Neural cell (in vitro differentiated cells): ENCODE measurements around the gene DIS3L2. TPM values are rescaled to one million over a fixed set of nuclear protein-coding genes. Genes with fewer than 3 reads are reported as not detected.
"Not testable (repeated sequence)": the region's sequence is repeated elsewhere in the genome, so short reads cannot be mapped to it uniquely, and the experiment has no call there.

Experiments
- H2AFZ ChIP-seq: fragments of 200-600, 300-800 bp; sonication (generic), shearing (Covaris generic); 2 replicates; pipeline ENCODE4 v1.6.0; 2014; ENCODE audit warnings: low read depth, mild to moderate bottlenecking, antibody characterized with exemption, low read length, moderate library complexity
- H3F3A ChIP-seq: fragments of 200-600 bp; shearing (Covaris generic); 2 replicates; pipeline ENCODE4 v1.6.1; 2016; ENCODE audit warnings: mild to moderate bottlenecking, moderate library complexity, mixed read lengths, antibody characterized with exemption, low read length; ENCODE audit not compliant: insufficient read depth, poor library complexity, severe bottlenecking
- H3K27ac ChIP-seq: fragments of 200-600, 300-800 bp; sonication (generic), shearing (Covaris generic); 2 replicates; pipeline ENCODE4 v1.5.1; 2014; ENCODE audit warnings: mild to moderate bottlenecking, low read length, moderate library complexity
- H3K27me3 ChIP-seq: fragments of 300-800, 200-600 bp; sonication (generic), shearing (Covaris generic); 2 replicates; pipeline ENCODE4 v1.6.0; 2014; ENCODE audit warnings: mild to moderate bottlenecking, low read depth, low read length, moderate library complexity; ENCODE audit not compliant: insufficient read depth
- H3K36me3 ChIP-seq: fragments of 300-800, 200-600 bp; sonication (generic), shearing (Covaris generic); 2 replicates; pipeline ENCODE4 v1.5.1; 2014; ENCODE audit warnings: mild to moderate bottlenecking, antibody characterized with exemption, low read length, moderate library complexity; ENCODE audit not compliant: insufficient read depth
- H3K4me2 ChIP-seq: fragments of 300-800, 200-600 bp; sonication (generic), shearing (Covaris generic); 2 replicates; pipeline ENCODE4 v1.6.0; 2014; ENCODE audit warnings: mild to moderate bottlenecking, low read length
- H3K4me3 ChIP-seq: fragments of 300-800, 200-600 bp; sonication (generic), shearing (Covaris generic); 2 replicates; pipeline ENCODE4 v1.5.1; 2014; ENCODE audit warnings: mild to moderate bottlenecking, low read length, moderate library complexity
- H3K79me2 ChIP-seq: fragments of 200-600 bp; shearing (Covaris generic); replicated peaks from 2 replicates; pipeline ENCODE4 v1.6.0; 2014; ENCODE audit warnings: mild to moderate bottlenecking, low read length, moderate library complexity; ENCODE audit not compliant: insufficient read depth
- H3K9ac ChIP-seq: fragments of 300-800, 200-600 bp; sonication (generic), shearing (Covaris generic); 2 replicates; pipeline ENCODE4 v1.6.1; 2016; ENCODE audit warnings: mild to moderate bottlenecking, low read length, mixed read lengths
- H3K9me2 ChIP-seq: fragments of 200-600 bp; shearing (Covaris generic); 2 replicates; pipeline ENCODE4 v1.6.1; 2016; ENCODE audit warnings: mild to moderate bottlenecking, low read length, mixed read lengths; ENCODE audit not compliant: insufficient read depth
- H3K9me3 ChIP-seq: fragments of 200-600, 300-800 bp; sonication (generic), shearing (Covaris generic); 2 replicates; pipeline ENCODE4 v1.6.1; 2016; ENCODE audit warnings: mild to moderate bottlenecking, mixed run types, low read length, moderate library complexity, mixed read lengths
- H4K20me1 ChIP-seq: fragments of 200-600 bp; shearing (Covaris generic); 2 replicates; pipeline ENCODE4 v1.6.1; 2016; ENCODE audit warnings: mild to moderate bottlenecking, mixed run types; ENCODE audit not compliant: insufficient read depth
- EP300 ChIP-seq: fragments of 450-650 bp; conservative IDR thresholded peaks from 2 replicates; pipeline ENCODE4 v1.6.1; 2014; ENCODE audit warnings: antibody characterized with exemption, mild to moderate bottlenecking, moderate library complexity; ENCODE audit not compliant: poor library complexity, severe bottlenecking
- EZH2 ChIP-seq: fragments of 200-600, 300-800 bp; shearing (Covaris generic), sonication (generic); IDR thresholded peaks from 2 replicates; pipeline ENCODE4 v1.6.1; 2014; ENCODE audit warnings: antibody characterized with exemption, low read length, borderline replicate concordance, mild to moderate bottlenecking; ENCODE audit not compliant: insufficient read depth, poor library complexity, severe bottlenecking
- MXI1 ChIP-seq: fragments of 450-650 bp; conservative IDR thresholded peaks from 2 replicates; pipeline ENCODE4 v1.6.1; 2014; ENCODE audit warnings: antibody characterized with exemption, mild to moderate bottlenecking; ENCODE audit not compliant: poor library complexity, severe bottlenecking
- POLR2AphosphoS5 ChIP-seq: IDR thresholded peaks from 2 replicates; pipeline ENCODE4 v1.6.1; 2012
- RAD21 ChIP-seq: fragments of 450-650 bp; conservative IDR thresholded peaks from 2 replicates; pipeline ENCODE4 v1.6.1; 2014; ENCODE audit warnings: antibody characterized with exemption, mild to moderate bottlenecking, moderate library complexity
- REST ChIP-seq: IDR thresholded peaks from 2 replicates; pipeline ENCODE4 v1.6.1; 2012; ENCODE audit warnings: borderline replicate concordance
- SMC3 ChIP-seq: fragments of 450-650 bp; conservative IDR thresholded peaks from 2 replicates; pipeline ENCODE4 v1.6.1; 2014; ENCODE audit warnings: antibody characterized with exemption, mild to moderate bottlenecking, moderate library complexity; ENCODE audit not compliant: poor library complexity
- TAF1 ChIP-seq: IDR thresholded peaks from 2 replicates; pipeline ENCODE4 v1.6.1; 2012; ENCODE audit warnings: low read depth
- polyA plus RNA-seq: library from polyadenylated mRNA; depleted of rRNA; stranded (reverse); fragments of >200 nt; gene quantifications from 2 replicates; pipeline ENCODE4 v1.2.3, GENCODE V29; 2014
- TF ChIP-seq, protein P1 (sequence below): fragments of 450-650 bp; IDR thresholded peaks from 2 replicates; pipeline ENCODE4 v1.5.1; 2014; ENCODE audit warnings: antibody characterized with exemption, mild to moderate bottlenecking, moderate library complexity; ENCODE audit not compliant: poor library complexity, severe bottlenecking

Gene DIS3L2
- polyA plus RNA-seq, 1 donor from 2014 or later, result 20.0 TPM

DNA sequence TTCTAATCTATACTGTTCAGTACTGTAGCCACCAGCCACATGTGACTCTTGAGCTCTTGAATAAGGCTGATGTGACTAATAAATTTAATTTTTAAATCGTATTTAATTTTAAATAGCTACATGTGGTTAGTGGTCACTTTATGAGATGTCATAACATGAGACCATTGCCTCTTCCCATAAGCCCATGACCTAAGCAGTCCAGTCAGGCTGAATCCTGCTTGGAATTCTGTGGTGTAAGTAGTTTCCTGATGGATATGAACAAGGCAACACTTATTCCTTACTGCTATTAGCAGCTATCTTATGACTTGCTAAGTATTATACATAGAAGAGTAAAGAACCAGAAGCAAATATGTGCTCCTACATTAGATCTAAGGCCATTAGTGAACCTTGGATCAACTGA is 150.0 kb downstream of the DIS3L2 start:
- Histone ChIP-seq H3K4me2 (no peak overlapping the region), H2AFZ (no peak overlapping the region), H4K20me1 (no peaks in the 10 kb centered on the region), H3K79me2 (no peaks in the 10 kb centered on the region), H3K36me3 (no peaks in the 10 kb centered on the region), H3K27me3 (no peaks in the 10 kb centered on the region), H3K9ac (no peak overlapping the region), H3F3A (no peaks in the 10 kb centered on the region), H3K9me3 (no peaks in the 10 kb centered on the region), H3K9me2 (no peaks in the 10 kb centered on the region), H3K27ac (no peak overlapping the region), H3K4me3 (no peak overlapping the region)
- TF ChIP-seq MXI1 (no peak), SMC3 (no peak), REST (no peak), EP300 (no peak), TAF1 (no peak), RAD21 (no peak), POLR2AphosphoS5 (no peak), EZH2 (no peak)
- TF ChIP-seq, protein P1, sequence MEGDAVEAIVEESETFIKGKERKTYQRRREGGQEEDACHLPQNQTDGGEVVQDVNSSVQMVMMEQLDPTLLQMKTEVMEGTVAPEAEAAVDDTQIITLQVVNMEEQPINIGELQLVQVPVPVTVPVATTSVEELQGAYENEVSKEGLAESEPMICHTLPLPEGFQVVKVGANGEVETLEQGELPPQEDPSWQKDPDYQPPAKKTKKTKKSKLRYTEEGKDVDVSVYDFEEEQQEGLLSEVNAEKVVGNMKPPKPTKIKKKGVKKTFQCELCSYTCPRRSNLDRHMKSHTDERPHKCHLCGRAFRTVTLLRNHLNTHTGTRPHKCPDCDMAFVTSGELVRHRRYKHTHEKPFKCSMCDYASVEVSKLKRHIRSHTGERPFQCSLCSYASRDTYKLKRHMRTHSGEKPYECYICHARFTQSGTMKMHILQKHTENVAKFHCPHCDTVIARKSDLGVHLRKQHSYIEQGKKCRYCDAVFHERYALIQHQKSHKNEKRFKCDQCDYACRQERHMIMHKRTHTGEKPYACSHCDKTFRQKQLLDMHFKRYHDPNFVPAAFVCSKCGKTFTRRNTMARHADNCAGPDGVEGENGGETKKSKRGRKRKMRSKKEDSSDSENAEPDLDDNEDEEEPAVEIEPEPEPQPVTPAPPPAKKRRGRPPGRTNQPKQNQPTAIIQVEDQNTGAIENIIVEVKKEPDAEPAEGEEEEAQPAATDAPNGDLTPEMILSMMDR, result no peak

GRCh38 chr2:232113821-232114220 is 152.3 kb downstream of the DIS3L2 start:
- H3K9ac ChIP-seq, result no peak overlapping the region
- H3K9me2 ChIP-seq, result no peaks in the 10 kb centered on the region
- no peaks in the 10 kb centered on the region for H3K36me3 ChIP-seq
- H2AFZ ChIP-seq, result no peak overlapping the region
- no peaks in the 10 kb centered on the region for H3K79me2 ChIP-seq
- H4K20me1 ChIP-seq, result no peaks in the 10 kb centered on the region
- H3K27me3 ChIP-seq, result no peaks in the 10 kb centered on the region
- no peak overlapping the region for H3K4me3 ChIP-seq
- no peak overlapping the region for H3K4me2 ChIP-seq
- TF ChIP-seq RAD21 (no peak), TAF1 (no peak)
- H3K9me3 ChIP-seq, result no peaks in the 10 kb centered on the region
- H3F3A ChIP-seq, result no peaks in the 10 kb centered on the region
- H3K27ac ChIP-seq, result no peak overlapping the region

DNA sequence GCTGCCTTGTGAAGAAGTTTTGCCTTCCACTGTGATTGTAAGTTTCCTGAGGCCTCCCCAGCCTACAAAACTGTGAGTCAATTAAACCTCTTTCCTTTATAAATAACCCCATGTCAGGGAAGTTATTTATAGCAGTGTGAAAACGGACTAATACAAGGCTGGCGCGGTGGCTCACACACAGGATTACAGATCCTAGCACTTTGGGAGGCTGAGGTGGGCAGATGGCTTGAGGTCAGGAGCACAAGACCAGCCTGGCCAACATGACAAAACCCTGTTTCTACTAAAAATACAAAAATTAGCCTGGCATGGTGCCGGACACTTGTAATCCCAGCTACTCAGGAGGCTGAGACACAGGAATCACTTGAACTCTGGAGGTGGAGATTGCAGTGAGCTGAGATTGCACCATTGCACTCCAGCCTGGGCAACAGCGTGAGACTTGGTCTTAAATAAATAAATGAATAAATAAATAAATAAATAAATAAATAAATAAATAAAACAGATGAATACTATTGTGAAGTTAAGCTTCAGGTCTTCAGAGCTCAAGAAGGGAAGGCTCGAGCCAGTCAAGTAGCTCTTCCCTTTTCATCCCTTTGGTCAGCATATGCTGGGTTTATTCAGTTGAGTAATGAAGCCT is 154.3 kb downstream of the DIS3L2 start:
- H2AFZ ChIP-seq, H3K9ac ChIP-seq, H3K9me3 ChIP-seq: not testable (repeated sequence)

More for the DNA sequence above, 154.3 kb downstream of the DIS3L2 start:
- H3K36me3 ChIP-seq, H3K4me3 ChIP-seq, H3K79me2 ChIP-seq, H3K27me3 ChIP-seq, H3K27ac ChIP-seq, H3K9me2 ChIP-seq, H3K4me2 ChIP-seq, H4K20me1 ChIP-seq, H3F3A ChIP-seq: not testable (repeated sequence)
